T-helper 1 cell treated with Interleukin-12 subunit alpha and Interleukin-12 subunit beta and Interleukin-4 antibody, amounts not matched to agents 30 ng/mL and 1 ng/mL, for 36 hours (primary cell): ENCODE measurements around the gene ARMC7. TPM values are rescaled to one million over a fixed set of nuclear protein-coding genes. Genes with fewer than 3 reads are reported as not detected.

Experiments used
- intact Hi-C: fragments of 100-400 bp; cut with micrococcal nuclease; formaldehyde crosslinking; loops from one replicate; pipeline ENCODE4 v1.15.1; 2024
- total RNA-seq: library from RNA; stranded (reverse); gene quantifications from 2 replicates; pipeline ENCODE4 v1.2.3, GENCODE V29; 2022

ARMC7 gene
- total RNA-seq, 1 donor from 2014 or later, result 16.5 TPM

DNA sequence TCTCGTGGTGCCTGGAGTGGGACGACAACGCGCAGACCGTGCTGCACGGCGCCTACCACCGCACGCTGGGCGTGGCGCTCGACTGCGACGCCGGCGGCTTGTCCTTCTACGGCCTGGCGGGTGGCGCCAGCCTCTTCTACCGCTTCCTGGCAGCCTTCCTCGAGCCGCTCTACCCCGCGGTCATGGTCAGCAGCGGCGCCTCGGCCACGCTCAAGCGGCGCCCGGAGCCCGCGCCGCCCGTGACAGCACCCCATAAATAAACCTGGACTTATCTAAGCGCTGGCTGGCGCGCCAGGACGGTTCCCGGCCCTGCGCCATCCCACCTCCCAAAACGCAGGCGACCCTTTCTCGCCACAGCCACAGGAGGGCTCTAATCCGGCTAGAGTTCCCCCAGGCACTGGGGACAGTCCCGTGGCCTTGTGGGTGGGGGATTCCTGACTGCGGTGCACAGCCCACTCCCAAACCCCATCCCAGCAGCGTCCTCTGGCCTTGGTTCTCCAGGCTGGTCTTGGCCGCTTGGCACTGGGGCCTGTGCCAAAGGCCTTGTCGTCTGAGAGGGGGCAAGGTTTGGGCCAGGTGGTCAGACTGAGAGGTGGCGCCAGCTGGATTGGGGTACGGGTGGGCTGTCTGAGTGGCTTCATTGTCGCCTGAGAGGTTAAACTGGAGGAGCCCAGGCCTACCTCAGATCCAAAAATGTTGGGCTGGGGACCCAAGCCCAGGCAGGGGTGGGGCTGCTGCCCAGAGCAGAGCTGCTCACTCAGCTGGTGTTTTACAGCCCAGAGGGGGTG lies 32.1 kb upstream of the ARMC7 start:
- intact Hi-C loops, result no loop called here

DNA sequence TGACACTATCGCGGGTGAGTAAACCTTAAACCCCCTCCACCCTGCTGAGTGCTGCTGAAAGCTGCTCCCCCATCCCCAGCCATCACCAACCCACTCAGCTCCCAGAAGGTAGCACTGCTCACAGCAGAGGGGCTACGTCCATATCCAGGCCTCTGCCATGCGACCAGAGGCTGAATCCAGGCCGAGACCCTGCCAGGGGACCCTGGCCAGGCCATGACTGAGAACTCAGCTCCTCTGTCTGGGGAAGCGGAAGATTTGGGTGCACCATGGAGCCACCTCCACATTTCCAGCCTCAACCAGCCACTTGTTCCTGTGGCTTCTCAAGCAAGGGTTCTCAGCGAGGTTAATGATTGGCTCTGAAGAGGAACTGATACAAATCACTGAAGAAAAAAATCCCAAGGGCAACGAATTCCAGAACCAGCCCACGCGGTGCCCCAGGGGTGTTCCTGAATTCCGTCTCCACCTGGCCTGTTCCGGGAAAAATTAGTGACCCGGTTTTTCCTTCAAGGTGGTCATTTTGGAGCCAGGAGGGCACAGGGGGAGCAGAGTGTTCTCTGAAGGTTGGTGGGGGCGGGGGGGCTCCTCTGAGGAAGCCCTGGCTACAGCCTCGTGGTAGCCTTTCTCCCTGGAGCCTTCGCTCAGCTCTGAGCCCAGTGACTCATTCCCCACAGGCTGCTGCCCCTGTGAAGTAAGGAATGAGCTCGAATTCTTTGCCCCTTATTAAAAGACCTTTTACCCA lies 31.3 kb upstream of the ARMC7 start:
- intact Hi-C loops, result no loop called here

DNA sequence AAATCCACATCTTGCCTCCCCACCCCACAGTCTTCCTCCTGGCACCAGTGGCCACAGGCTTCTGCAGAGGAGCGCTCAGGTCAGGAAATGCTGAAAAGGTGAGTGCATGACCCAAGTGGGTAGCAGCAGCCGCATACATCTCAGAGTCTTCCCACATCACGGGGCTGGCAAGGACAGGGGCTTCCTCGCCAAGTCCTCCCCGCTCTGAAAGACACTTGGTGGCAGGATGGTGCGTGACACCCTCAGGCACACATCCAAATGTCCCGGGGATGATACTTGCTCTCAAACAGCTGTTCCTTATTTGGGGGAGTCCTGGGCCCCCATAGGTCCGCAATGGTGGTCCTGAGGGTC lies 30.8 kb upstream of the ARMC7 start:
- intact Hi-C loops, result no loop called here

DNA sequence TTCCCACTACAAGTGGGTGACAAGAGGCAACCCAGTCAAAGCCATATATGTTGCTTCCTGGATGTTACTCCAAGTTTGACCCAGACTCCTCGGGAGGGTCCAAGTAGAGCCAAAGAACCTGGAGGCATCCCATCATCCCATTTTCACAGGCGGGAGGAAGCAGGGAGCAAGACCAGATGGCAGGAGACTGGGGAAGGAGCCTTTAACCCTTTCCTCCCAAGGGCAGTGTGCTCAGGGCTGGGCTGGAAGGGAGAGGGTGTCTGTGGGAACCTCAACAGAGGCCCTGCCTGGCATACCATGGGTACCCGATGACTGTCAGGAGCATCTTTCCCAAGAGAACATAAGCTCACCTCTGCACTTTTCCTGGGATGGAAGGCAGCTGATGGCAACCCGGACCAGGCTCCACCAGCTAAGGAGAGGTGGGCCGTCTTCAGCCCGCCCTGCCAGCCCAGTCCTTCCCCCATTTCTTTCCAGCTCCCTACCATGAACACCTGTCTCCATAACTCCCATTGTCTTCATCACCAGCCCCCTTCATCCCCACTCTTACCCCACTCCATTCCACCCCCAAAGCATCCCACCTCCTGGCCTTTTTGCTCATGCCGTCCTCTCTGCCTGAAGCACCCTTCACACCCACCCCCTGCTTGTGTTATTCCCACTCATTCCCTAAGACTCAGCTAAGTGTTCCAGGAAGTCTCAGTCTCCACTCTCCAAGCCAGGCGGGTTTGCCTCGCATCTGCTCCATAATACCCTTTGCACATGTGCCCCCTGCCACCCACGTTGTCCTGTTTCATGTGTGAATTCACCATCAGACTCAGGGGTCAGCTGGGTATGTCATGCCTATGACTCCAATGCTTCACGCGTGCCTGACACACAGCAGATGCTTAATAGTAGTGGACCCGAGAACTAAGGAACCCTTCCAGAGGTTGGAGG lies 27.9 kb upstream of the ARMC7 start:
- intact Hi-C loops, result no loop called here

DNA sequence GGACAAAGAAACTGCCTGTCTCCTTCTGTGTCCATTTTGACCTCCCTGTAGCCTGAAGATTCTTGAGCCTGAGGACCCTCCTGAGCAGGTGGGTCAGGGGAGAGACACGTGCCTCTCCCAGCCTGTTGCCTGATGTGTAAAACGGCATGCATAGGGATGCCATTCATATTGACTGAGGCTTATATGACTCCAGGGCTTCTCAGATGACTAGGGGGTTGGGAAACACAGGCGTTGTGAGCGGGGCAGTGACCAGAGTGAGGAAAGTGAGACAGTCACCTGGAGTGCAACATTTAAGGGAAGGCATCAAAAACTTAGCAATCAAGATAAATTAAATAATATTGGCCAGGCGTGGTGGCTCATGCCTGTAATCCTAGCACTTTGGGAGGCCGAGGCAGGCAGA lies 27.1 kb upstream of the ARMC7 start:
- intact Hi-C loops, result no loop called here

DNA sequence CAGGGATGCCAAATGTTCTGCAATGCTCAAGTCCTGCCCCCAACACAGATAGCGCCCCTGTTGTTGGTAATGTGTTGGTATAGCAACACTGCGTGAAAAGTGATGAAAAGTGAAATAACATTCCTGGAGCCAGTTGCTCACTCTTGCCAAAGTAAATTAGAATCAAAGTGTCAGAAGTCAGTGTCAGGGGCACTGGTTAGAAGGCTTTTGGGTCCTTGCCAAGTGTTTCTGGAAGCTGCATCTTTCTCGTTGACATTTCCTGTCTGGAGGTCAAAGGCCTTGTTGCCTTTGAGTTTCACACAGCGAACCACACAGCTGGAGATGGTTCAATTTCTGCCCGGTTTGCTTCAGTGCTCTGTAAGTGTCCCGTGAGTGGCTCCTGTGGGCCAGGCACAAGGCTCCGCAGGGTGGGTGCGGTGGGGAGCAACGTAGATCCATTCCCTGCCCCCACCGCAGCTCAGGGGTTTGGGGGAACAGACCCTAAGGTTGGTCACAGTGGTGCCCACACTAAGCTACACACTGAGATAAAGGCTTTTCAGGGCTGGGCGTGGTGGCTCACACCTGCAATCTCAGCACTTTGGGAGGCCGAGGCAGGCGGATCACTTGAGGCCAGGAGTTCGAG lies 25.6 kb upstream of the ARMC7 start:
- intact Hi-C loops, result no loop called here

DNA sequence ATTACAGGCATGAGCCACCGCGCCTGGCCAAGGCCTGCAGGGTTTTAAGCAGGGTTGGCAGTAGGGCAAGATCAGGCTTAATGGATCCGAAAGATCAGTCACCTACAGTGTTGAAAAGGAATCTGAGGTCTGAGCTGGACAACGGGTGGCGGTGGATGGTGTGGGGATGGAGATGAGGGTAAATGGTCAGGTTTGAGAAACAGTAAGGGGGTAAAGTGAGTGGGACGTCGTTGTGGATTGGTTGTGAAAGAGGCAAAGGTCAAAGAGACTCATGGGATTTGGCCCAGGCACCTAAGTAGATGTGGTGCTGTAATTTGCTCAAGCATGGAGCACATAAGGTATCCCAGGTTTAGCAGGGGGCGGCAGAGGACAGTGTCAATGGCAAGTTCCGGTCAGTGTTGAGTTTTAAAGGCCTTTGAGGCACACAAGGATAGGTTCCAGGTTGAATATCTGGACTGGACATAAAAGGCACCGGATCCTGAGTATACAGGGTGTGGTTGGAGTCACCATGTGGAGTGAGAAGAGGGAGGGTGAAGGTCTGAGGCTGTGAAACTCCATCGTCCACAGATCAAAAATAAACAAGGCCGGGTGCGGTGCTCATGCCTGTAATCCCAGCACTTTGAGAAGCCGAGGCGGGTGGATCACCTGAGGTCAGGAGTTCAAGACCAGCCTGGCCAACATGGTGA lies 23.1 kb upstream of the ARMC7 start:
- intact Hi-C loops, result loop anchor here (1.0 to 5.0 kb wide), 3 partner anchors 24 to 100 kb away; partner anchors contain the start of genes ATP5PD and KCTD2

DNA sequence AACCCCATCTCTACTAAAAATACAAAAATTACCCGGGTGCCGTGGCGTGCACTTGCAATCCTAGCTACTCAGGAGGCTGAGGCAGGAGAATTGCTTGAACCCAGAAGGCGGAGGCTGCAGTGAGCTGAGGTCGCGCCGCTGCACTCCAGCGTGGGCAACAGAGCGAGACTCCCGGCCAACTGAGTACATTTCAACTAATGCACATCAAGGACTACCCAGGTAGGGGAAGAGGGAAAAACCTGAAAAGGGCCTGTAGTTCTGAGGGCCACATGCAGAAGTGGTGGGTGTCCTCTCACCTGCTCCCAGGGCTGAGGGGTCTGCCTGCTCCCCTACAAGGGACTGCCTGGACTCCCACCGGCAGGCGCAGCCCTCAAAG lies 22.6 kb upstream of the ARMC7 start:
- intact Hi-C loops, result loop anchor here (1.0 to 5.0 kb wide), 3 partner anchors 23 to 101 kb away; partner anchors contain the start of genes ATP5PD and KCTD2

DNA sequence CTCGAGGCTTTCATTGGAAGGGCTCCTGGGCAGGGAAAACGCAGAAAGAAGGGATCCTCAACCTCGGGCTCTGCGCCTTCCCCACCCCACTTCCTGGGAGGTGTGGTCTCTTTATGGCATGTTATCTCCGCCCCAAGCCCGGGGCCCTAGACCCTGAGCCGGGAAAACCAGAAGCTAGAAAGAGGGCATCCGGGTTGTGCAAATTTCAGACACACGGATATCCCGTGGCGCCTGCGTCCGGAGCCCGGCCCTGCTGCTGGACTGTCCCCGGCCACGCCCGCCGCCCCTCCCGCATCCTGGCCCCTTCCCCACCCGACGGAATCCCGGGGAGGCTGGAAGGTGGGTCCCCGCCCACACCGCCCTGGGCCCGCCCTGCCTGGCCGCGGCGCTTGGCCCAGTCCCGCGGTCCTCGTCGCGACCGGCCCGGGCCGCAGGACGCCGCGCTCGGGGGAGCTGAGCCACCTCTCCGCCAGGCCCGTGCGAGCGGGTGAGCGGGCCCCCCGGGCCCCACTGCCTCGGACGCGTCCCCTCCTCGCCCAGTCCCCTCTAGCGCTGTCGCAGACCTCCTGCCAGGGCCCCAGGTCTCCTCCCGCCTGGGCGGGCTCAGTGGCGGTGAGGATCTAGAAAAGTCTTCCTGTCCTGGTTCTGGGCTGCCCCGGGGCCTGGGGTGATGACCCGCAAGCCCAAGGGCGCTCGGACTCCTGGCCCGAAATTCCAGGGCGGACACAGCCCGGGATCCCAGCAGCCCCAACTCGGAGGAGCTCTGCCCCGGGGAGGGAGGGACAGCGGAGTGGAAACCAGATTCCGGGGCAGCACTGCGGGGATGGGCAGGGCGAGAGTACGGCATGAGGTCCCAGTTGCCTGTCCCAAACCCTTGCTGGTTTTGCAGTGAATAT lies 22.0 kb upstream of the ARMC7 start, which contains the start of gene SLC16A5:
SLC16A5 (plus strand) TSS at position 397 of the 896 bp plus-strand sequence. CDS start 5,683 bp downstream, outside the sequence.
- intact Hi-C loops, result loop anchor here (1.0 to 5.0 kb wide), 3 partner anchors 22 to 102 kb away; partner anchors contain the start of genes ATP5PD and KCTD2

DNA sequence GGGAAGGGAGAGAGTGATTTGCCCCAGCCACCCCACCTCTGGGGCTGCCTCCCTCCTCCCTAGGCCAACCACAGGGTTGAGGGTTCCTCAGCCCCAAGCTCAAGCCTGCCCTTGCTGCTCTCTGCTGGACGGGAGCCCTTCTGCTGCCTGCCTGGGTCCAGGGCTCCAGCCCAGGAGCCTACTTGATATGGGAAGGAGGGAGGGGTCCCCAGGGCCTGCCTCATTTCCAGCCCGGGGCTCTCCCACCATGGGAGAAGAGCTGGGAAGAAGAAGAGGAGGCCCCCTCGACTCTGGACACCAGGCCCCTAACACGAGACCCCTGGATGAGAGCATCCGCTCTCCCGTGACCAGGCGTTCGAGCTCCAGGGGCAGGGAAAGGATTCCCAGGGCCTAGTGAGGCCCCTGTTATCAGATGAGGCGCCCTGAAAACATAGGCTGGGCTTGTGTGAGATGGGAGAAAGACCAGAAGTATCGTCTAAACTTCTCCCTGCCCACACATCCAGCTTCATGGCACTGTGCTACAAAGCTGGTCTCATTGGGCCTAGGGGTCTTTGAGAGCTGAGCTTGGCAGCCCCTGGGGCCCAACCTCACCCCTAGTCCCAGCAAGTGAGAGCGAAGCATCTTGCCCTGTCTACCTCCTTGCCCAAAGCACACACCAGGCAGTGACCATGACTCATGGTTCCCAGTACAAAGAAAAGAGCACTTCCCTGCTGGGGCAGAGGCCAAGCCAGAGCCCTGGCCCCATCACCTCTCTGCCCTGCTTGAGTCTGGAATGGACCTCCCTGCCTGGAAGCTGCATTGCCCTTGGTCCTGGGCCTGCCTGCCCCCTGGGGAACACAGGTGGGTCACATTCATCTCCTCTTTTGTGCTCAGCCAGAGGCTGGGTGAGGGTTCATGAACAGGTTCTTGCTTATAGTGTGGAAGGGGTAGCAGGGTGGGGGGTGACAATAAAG lies 21.0 kb upstream of the ARMC7 start:
- intact Hi-C loops, result loop anchor here (5.0 kb wide), 1 partner anchor 41 kb away; the partner anchor contains the start of genes ATP5PD and KCTD2

DNA sequence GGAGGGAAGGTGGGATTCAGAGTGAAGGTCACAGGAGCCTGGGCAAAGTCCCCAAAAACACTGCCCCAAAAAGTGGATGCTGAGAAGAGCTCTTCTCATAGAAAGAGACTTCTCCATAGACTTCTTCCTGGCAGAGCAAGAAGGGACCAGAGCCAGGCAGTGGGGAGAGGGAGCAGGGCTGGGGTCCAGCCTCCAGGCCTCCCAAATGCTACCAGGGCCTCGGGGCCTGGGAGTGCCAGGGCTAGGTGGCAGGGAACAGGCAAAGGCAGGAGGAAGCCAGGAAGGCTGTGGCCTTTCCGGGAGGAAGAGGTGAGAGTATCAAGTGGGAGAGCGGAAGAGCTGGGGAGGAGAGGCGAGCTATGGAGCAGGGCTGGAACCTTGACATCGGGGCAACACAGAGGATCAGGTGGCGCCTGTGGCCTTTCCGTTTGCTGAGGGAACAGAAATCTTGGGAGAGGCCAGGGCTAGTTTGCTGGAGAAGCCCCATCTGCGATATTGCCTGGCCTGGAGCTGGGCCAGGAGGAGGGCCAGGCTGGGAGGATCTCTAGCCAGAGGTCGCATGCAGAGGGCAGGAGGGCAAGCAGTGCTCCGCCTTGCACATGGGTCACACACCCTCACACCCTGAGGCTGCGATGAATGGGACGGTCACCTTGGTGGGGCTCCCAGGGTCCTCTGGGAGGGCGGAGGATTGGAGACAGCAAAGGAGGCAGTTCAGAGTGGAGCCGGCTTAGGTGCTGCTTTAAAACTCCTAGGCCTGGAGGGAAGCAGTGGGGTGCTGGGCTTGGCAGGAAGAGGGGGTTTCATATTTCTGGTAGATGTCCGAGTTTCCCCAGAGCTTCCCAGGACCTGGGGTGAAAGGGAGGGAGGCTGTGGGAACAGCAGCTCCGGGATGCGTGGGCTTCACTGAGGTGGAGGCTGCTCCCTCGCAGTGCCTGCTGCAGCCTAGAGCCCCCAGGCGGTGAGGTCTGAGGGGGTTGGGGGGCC lies 18.6 kb upstream of the ARMC7 start:
- intact Hi-C loops, result no loop called here

DNA sequence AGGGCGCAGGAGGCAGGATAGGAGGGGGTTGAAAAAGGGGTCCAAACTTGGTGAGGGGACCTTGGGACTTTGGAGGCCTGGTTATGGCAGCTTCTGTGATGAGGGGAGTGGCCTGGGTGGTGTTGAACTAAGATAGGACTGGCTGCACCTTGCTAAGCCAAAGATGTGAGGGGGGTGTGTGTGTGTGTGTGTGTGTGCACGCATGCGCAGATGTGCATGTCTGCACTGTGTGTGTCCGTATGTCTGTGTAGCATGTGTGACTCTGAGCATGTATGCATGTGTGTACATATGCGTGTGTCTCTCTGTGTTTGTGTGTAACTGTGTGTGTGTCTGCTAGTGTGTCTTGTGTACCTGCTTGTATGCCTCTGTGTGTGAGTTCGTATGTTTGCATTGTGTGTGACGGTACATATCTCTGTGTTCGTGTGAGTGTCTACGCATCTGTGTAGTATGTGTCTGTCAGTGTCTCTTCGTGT lies 17.9 kb upstream of the ARMC7 start:
- intact Hi-C loops, result no loop called here

DNA sequence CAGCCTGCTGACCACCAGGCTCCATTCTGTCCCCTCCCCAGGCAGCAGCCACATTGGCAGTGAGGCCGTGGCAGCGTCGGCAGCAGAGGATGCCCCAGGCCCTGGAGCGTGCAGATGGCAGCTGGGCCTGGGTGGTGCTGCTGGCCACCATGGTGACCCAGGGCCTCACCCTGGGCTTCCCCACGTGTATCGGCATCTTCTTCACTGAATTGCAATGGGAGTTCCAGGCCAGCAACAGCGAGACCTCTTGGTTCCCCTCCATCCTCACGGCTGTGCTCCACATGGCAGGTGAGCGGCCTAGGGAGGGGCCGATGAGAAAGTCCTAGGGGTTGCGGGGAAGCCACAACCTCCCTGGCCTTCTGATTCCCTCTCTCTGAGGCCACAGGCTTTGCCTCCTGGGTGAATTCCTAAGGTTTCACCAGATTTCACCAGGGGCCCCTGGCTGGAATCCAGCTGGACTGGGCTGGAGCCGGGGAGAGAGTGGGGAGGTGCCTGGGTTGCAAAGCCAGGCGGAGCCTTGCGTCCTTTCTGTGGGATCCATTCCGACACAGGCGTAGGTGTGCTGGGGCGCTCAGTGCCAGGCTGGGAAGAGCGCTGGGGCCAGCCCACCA lies 16.1 kb upstream of the ARMC7 start:
- intact Hi-C loops, result no loop called here

DNA sequence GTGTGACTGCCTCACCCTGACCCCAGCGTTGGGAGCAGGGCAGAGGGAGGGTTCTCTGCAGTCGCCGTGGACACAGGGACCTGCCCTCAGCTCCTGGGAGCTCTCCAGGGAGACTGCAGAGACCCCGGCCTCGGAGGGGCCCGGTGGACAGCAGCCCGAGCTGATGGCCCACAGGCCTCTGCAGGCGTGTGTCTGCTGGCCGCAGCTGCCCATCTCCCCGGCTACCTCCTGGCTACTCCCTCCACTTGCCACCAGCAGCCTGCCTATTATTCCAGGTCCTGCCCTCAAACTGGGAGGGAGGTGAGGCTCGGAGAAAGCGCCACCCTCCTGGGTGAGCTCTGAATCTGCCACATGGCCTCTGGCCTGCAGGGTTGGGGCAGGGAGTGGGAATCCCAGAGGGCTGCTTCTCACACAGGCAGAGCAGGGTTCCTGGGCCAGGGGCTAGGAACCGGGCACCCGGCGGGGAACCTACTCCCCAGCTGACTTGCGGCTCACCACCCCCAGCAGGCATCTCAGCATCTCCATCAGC lies 14.8 kb upstream of the ARMC7 start:
- intact Hi-C loops, result no loop called here

DNA sequence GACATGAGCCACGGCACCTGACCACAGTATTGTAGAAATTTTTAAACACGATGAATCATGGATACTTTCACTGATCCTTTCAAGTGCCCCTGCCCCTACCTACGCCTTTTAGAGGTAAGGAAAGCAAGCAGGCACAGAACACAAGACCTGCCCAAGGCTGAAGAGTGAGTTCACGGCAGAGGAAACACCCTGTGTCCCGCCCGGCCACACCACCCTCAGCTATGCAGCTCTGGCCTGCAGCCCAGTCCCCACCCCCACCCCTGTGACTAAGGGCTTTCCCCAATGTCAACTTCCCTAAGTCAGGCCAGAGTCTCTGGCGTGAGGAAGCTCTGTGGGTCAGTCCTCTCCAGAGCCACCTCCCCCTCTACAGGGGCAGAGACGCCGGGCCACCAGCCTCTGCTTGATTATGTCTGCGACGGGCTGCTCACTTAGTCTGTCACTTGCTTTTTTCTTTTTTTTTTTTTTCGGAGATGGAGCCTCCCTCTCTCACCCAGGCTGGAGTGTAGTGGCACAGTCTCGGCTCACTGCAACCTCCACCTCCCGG lies 13.6 kb upstream of the ARMC7 start:
- intact Hi-C loops, result no loop called here

DNA sequence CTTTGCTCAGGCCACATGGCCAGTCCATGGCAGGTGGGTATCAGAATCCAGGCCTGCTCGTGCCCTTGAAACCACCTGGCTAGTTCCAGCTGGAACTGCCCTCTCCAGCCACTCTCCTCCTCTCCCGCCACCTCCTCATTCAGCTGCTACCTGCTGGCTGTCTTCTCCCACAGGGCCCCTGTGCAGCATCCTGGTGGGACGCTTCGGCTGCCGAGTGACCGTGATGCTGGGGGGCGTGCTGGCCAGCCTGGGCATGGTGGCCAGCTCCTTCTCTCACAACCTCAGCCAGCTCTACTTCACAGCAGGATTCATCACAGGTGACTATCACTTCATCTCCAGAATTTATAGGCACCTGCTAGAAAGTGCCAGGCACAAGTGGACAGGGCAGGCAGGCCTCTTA lies 11.9 kb upstream of the ARMC7 start:
- intact Hi-C loops, result no loop called here
